Measurements from ENCODE around the gene CATSPER3. TPM values are rescaled to one million over a fixed set of nuclear protein-coding genes. Genes with fewer than 3 reads are reported as not detected.

Gene CATSPER3
- total and polyA plus RNA-seq, 2 of the 8 experiments (the other 6 are each of a cell fraction or from before 2014, with no cell fraction given), result 0.62 TPM; not detected in 1

GRCh38 chr5:134945041-134945440 is 22.7 kb upstream of the CATSPER3 start:
- no peak overlapping the region for H3K56ac ChIP-seq (replicated peaks; ENCODE audit: insufficient read length, low read depth, low read length)
- no peak overlapping the region for H4K8ac ChIP-seq (ENCODE audit: extremely low read depth, insufficient read depth, low read length)
- no peak overlapping the region for H2BK5ac ChIP-seq (ENCODE audit: low read depth, low read length)
- no peaks in the 10 kb centered on the region for H3K23me2 ChIP-seq (ENCODE audit: low read depth, low read length)
- H3K27me3 ChIP-seq (replicated peaks in 1 of 4; ENCODE audit: control insufficient read depth in 3 of 4, extremely low read depth in 1 of 4, insufficient read depth in 3 of 4, low read length in 3 of 4), result no peaks in the 10 kb centered on the region
- TF ChIP-seq YY1 (IDR thresholded peaks at IDR 0.05; ENCODE audit: low read depth, low read length), result no peak
- no peak for TF ChIP-seq KDM4A (IDR thresholded peaks at IDR 0.05; ENCODE audit: low read depth, low read length, severe bottlenecking)
- no peak for TF ChIP-seq SUZ12 (IDR thresholded peaks at IDR 0.05; ENCODE audit: low read length)
- no peak for TF ChIP-seq EZH2 (IDR thresholded peaks at IDR 0.05; ENCODE audit: low read depth, low read length, severe bottlenecking)
- no peak for TF ChIP-seq ATF3 (IDR thresholded peaks at IDR 0.05; ENCODE audit: insufficient read depth, low read depth, low read length)
- TF ChIP-seq CTBP2 (IDR thresholded peaks at IDR 0.05; ENCODE audit: borderline replicate concordance, insufficient read depth, insufficient read length, low read length), result no peak
- no peak for TF ChIP-seq HDAC2 (IDR thresholded peaks at IDR 0.05; ENCODE audit: borderline replicate concordance in 1 of 2, low read depth in 2 of 2, low read length in 2 of 2)
- no peak for TF ChIP-seq JUND (IDR thresholded peaks at IDR 0.05; ENCODE audit: low read length)
- TF ChIP-seq SP2 (IDR thresholded peaks at IDR 0.05; ENCODE audit: low read length), result no peak
- TF ChIP-seq CBX8 (IDR thresholded peaks at IDR 0.05; ENCODE audit: borderline replicate concordance, low read depth, low read length), result no peak
- TF ChIP-seq NRF1 (IDR thresholded peaks at IDR 0.05; ENCODE audit: low read depth, low read length), result no peak
- TF ChIP-seq KDM5A (IDR thresholded peaks at IDR 0.05; ENCODE audit: low read length), result no peak
- H2BK120ac ChIP-seq (replicated peaks; ENCODE audit: low read depth, low read length), result no peak overlapping the region
- H4K91ac ChIP-seq (replicated peaks; ENCODE audit: insufficient read length, low read length), result no peak overlapping the region
- WGBS, 2 experiments (ENCODE audit: extremely low coverage in 1 of 2, insufficient coverage in 1 of 2, insufficient read length in 1 of 2, insufficient replicate concordance in 2 of 2, low coverage in 1 of 2, low lambda C conversion rate in 2 of 2, missing lambda C conversion rate in 1 of 2), result 72% methylated on average over 2 of the region's 2 CpGs; no CpG with 5 or more reads in 1 of the 2 experiments
- H4K20me1 ChIP-seq (replicated peaks in 1 of 2; ENCODE audit: control insufficient read depth in 1 of 2, insufficient read depth in 2 of 2, low read length in 2 of 2), result no peaks in the 10 kb centered on the region
- no peak overlapping the region for H4K5ac ChIP-seq (ENCODE audit: insufficient read length, low read depth, low read length)
- no peak overlapping the region for H3K14ac ChIP-seq (ENCODE audit: insufficient read length)
- no peak overlapping the region for H3K27ac ChIP-seq (ENCODE audit: low read depth, low read length)
- H3K4me3 ChIP-seq (ENCODE audit: extremely low read depth in 1 of 4, insufficient read depth in 2 of 4, low read depth in 3 of 4, low read length in 4 of 4), result no peak overlapping the region
- POLR2A ChIA-PET (ENCODE audit: partially characterized antibody), result interaction anchor here (2.0 to 2.2 kb wide), 2 partner anchors 25 to 28 kb away, joined by 4 to 6 read pairs; no protein-coding TSS in a partner anchor
- no peaks in the 10 kb centered on the region for H3K79me2 ChIP-seq (ENCODE audit: control insufficient read depth in 1 of 2, insufficient read depth in 2 of 2, low read length in 2 of 2)
- H3K9ac ChIP-seq (replicated peaks in 1 of 4; ENCODE audit: extremely low read depth in 1 of 4, low read depth in 3 of 4, low read length in 3 of 4), result no peak overlapping the region
- no peak overlapping the region for H2BK20ac ChIP-seq (ENCODE audit: low read length)
- peaks cover 0 to 2% (median 0%) of the 10 kb centered on the region in 4 experiments; a peak in 1 of 8 replicates for H3K36me3 ChIP-seq (ENCODE audit: control insufficient read depth in 2 of 4, insufficient read depth in 4 of 4, low read length in 3 of 4)
- DNase-seq (ENCODE audit: low read depth in 1 of 2, low spot score in 2 of 2) (no peak), FAIRE-seq (peak; percentile 13)
- no peak overlapping the region for H2BK12ac ChIP-seq (ENCODE audit: low read depth, low read length)
- no peak overlapping the region for H3K23ac ChIP-seq (ENCODE audit: insufficient read length)
- no peak overlapping the region for H2AK5ac ChIP-seq (ENCODE audit: low read depth, low read length)
- H3K9me3 ChIP-seq (ENCODE audit: insufficient read depth in 2 of 2, low read depth in 1 of 2, low read length in 1 of 2), result no peaks in the 10 kb centered on the region
- H2AFZ ChIP-seq (ENCODE audit: low read length), result no peak overlapping the region
- no peak overlapping the region for H3K4me2 ChIP-seq (ENCODE audit: insufficient read depth in 1 of 2, low read depth in 2 of 2, low read length in 2 of 2)
- no peaks in the 10 kb centered on the region for H3K4me1 ChIP-seq (replicated peaks in 1 of 4; ENCODE audit: control insufficient read depth in 3 of 4, insufficient read depth in 4 of 4, low read length in 3 of 4)
- no peak overlapping the region for H3K18ac ChIP-seq (ENCODE audit: extremely low read depth, low read length)
- H3K4ac ChIP-seq (replicated peaks; ENCODE audit: insufficient read length, low read depth, low read length), result no peak overlapping the region
- no peak overlapping the region for H2BK15ac ChIP-seq (ENCODE audit: low read length)
- H3K79me1 ChIP-seq (ENCODE audit: low read depth, low read length), result no peaks in the 10 kb centered on the region
- CTCF ChIA-PET (ENCODE audit: partially characterized antibody), result interaction anchor here (0.9 to 1.0 kb wide), 2 partner anchors 23 to 69 kb away, joined by 3 read pairs; no protein-coding TSS in a partner anchor
